WTC11 (cell line): Measurements from ENCODE around the gene CBLB. TPM values are rescaled to one million over a fixed set of nuclear protein-coding genes. Genes with fewer than 3 reads are reported as not detected.

ENCODE experiments used
- ATAC-seq: fragments of 200-7000 bp; cut with Tn5 transposase; 2 replicates; pipeline ENCODE4 v1.10.0; 2021; ENCODE audit warnings: mild to moderate bottlenecking, moderate library complexity
- CTCF ChIA-PET: fragments of 300-600 bp; sonication (Branson Sonifier 250); formaldehyde crosslinking; loops from one replicate; lab custom pipeline; 2021; ENCODE audit warnings: antibody characterized with exemption; lab: Charles Lee
- POLR2A ChIA-PET: fragments of 350-600 bp; sonication (Branson Sonifier 250); formaldehyde crosslinking; loops from one replicate; lab custom pipeline; 2021; ENCODE audit warnings: antibody characterized with exemption; lab: Charles Lee
- DNase-seq: peaks from one replicate; pipeline ENCODE4 v3.0.0; 2021; ENCODE audit warnings: low spot score
- H3K27ac Mint-ChIP-seq: 2 replicates; pipeline ENCODE4 v1.8.0; 2021; ENCODE audit warnings: mixed read lengths
- H3K27me3 Mint-ChIP-seq: 2 replicates; pipeline ENCODE4 v1.8.0; 2021; ENCODE audit warnings: low read depth, mild to moderate bottlenecking, moderate library complexity, mixed read lengths
- H3K36me3 Mint-ChIP-seq: 2 replicates; pipeline ENCODE4 v1.8.0; 2021; ENCODE audit warnings: mixed read lengths
- H3K4me1 Mint-ChIP-seq: 2 replicates; pipeline ENCODE4 v1.8.0; 2022; ENCODE audit warnings: mixed read lengths
- H3K4me3 Mint-ChIP-seq: 2 replicates; pipeline ENCODE4 v1.8.0; 2021; ENCODE audit warnings: mild to moderate bottlenecking, moderate library complexity, mixed read lengths
- H3K9me3 Mint-ChIP-seq: 2 replicates; pipeline ENCODE4 v1.8.0; 2021; ENCODE audit warnings: mixed read lengths
- CREB1 ChIP-seq: sonication (generic); formaldehyde crosslinking; IDR thresholded peaks from 2 replicates; pipeline ENCODE4 v1.8.0; 2023; ENCODE audit warnings: mild to moderate bottlenecking, missing genetic modification reagents
- ELF4 ChIP-seq: sonication (generic); formaldehyde crosslinking; IDR thresholded peaks from 2 replicates; pipeline ENCODE4 v1.8.1; 2022; ENCODE audit warnings: low read depth, mild to moderate bottlenecking, moderate library complexity, missing genetic modification reagents
- EMX1 ChIP-seq: fragments of 250-450 bp; sonication (Bioruptor Pico); IDR thresholded peaks from 2 replicates; pipeline ENCODE4 v1.8.0; 2021; ENCODE audit warnings: mild to moderate bottlenecking
- ETV6 ChIP-seq: sonication (generic); formaldehyde crosslinking; IDR thresholded peaks from 2 replicates; pipeline ENCODE4 v1.8.1; 2022; ENCODE audit warnings: mild to moderate bottlenecking, missing genetic modification reagents
- FOXK1 ChIP-seq: sonication (generic); formaldehyde crosslinking; IDR thresholded peaks from 2 replicates; pipeline ENCODE4 v1.8.0; 2022; ENCODE audit warnings: mild to moderate bottlenecking, moderate library complexity, missing genetic modification reagents
- GABPB1 ChIP-seq: sonication (generic); formaldehyde crosslinking; IDR thresholded peaks from 2 replicates; pipeline ENCODE4 v1.8.1; 2023; ENCODE audit warnings: mild to moderate bottlenecking, missing genetic modification reagents
- GRHL2 ChIP-seq: fragments of 250-450 bp; sonication (Bioruptor Pico); IDR thresholded peaks from 2 replicates; pipeline ENCODE4 v1.8.0; 2022; ENCODE audit warnings: mild to moderate bottlenecking, moderate library complexity; ENCODE audit not compliant: insufficient replicate concordance, severe bottlenecking
- PRRX2 ChIP-seq: fragments of 250-450 bp; sonication (Bioruptor Pico); IDR thresholded peaks from 2 replicates; pipeline ENCODE4 v1.8.0; 2021; ENCODE audit warnings: mild to moderate bottlenecking
- RELA ChIP-seq: sonication (generic); formaldehyde crosslinking; IDR thresholded peaks from 2 replicates; pipeline ENCODE4 v1.8.1; 2022; ENCODE audit warnings: missing genetic modification reagents, mild to moderate bottlenecking, borderline replicate concordance
- SOX15 ChIP-seq: fragments of 250-450 bp; sonication (Bioruptor Pico); IDR thresholded peaks from 2 replicates; pipeline ENCODE4 v1.9.0; 2021; ENCODE audit warnings: mild to moderate bottlenecking
- SP1 ChIP-seq: sonication (generic); formaldehyde crosslinking; conservative IDR thresholded peaks from 2 replicates; pipeline ENCODE4 v1.8.1; 2022; ENCODE audit warnings: missing genetic modification reagents
- TCF7 ChIP-seq: sonication (generic); formaldehyde crosslinking; IDR thresholded peaks from 2 replicates; pipeline ENCODE4 v1.8.0; 2022; ENCODE audit warnings: mild to moderate bottlenecking, low read depth, missing genetic modification reagents, moderate library complexity
- ZNF138 ChIP-seq: sonication (generic); formaldehyde crosslinking; conservative IDR thresholded peaks from 2 replicates; pipeline ENCODE4 v1.8.1; 2022; ENCODE audit warnings: mild to moderate bottlenecking, moderate library complexity, missing genetic modification reagents
- ZNF416 ChIP-seq: fragments of 250-450 bp; sonication (Bioruptor Pico); IDR thresholded peaks from 2 replicates; pipeline ENCODE4 v1.9.0; 2021; ENCODE audit warnings: mild to moderate bottlenecking, inconsistent platforms
- total RNA-seq: library from RNA; stranded (reverse); gene quantifications from 3 replicates; pipeline ENCODE4 v1.2.3, GENCODE V29; 2021
- TF ChIP-seq, protein P1 (sequence below): sonication (generic); formaldehyde crosslinking; IDR thresholded peaks from 2 replicates; pipeline ENCODE4 v1.8.1; 2023; ENCODE audit warnings: mild to moderate bottlenecking, moderate library complexity, missing genetic modification reagents
- TF ChIP-seq, protein P2 (sequence below): fragments of 250-450 bp; sonication (Bioruptor Pico); IDR thresholded peaks from 2 replicates; pipeline ENCODE4 v1.9.0; 2021; ENCODE audit warnings: moderate library complexity, mild to moderate bottlenecking, inconsistent platforms, borderline replicate concordance
- TF ChIP-seq, protein P3 (sequence below): fragments of 200-600 bp; IDR thresholded peaks from 2 replicates; pipeline ENCODE4 v1.8.0; 2022; ENCODE audit warnings: antibody characterized with exemption
- TF ChIP-seq, protein P4 (sequence below): sonication (generic); formaldehyde crosslinking; IDR thresholded peaks from 2 replicates; pipeline ENCODE4 v1.8.0; 2022; ENCODE audit warnings: mild to moderate bottlenecking, missing genetic modification reagents
- TF ChIP-seq, protein P5 (sequence below): sonication (generic); formaldehyde crosslinking; IDR thresholded peaks from 2 replicates; pipeline ENCODE4 v1.8.0; 2023; ENCODE audit warnings: missing genetic modification reagents
- TF ChIP-seq, protein P6 (sequence below): sonication (generic); formaldehyde crosslinking; conservative IDR thresholded peaks from 2 replicates; pipeline ENCODE4 v1.8.1; 2023; ENCODE audit warnings: mild to moderate bottlenecking, low read depth, missing genetic modification reagents, moderate library complexity

Gene CBLB
- total RNA-seq, 1 experiment from 2014 or later, result 19.8 TPM

DNA sequence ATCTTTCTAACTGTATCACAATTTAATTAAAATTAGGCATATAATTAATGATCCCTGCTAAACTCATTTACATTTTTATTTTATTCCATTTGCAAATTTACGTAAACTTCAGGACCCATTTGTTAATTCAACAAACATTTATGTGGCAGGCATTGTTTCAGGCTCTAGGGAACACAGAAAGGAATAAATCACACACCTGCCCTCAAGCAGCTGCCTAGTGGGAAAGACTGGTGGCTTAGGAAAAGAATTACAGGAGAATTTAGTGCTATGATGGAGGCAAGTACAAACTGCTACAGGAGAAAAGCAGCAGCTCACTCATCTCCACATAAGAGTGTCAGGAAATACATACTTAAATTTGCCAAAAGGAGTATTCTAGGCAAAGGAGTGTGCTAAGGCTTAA lies 11.2 kb downstream of the CBLB start (continued):
- TF ChIP-seq ZNF416, result no peak
- TF ChIP-seq, protein P1, sequence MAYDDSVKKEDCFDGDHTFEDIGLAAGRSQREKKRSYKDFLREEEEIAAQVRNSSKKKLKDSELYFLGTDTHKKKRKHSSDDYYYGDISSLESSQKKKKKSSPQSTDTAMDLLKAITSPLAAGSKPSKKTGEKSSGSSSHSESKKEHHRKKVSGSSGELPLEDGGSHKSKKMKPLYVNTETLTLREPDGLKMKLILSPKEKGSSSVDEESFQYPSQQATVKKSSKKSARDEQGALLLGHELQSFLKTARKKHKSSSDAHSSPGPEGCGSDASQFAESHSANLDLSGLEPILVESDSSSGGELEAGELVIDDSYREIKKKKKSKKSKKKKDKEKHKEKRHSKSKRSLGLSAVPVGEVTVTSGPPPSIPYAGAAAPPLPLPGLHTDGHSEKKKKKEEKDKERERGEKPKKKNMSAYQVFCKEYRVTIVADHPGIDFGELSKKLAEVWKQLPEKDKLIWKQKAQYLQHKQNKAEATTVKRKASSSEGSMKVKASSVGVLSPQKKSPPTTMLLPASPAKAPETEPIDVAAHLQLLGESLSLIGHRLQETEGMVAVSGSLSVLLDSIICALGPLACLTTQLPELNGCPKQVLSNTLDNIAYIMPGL (CRISPR knock-in tag), result no peak
- no peak for TF ChIP-seq ELF4 (CRISPR knock-in tag)

DNA sequence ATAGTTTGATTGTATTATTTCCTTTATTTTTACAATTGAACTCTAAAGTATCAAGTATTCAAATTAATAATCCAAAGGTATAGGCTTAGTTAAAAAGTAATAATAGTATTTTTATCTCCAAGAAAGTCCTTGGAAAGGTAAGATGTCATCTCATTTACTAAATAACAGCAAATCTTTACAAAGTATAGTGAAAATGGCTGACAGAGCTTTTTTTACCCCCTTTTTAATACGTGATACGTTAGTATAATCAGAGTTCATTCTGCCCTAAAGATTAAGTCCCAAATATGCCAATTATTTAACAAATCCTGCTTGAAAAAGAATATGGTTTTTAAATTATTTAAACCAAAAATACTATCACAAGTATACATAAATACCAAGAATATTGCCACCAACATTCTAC lies 12.2 kb downstream of the CBLB start:
- H3K4me3 Mint-ChIP-seq, result no peak overlapping the region
- peaks cover 15% of the 10 kb centered on the region for H3K36me3 Mint-ChIP-seq
- peaks cover 7% of the 10 kb centered on the region for H3K4me1 Mint-ChIP-seq
- no peaks in the 10 kb centered on the region for H3K9me3 Mint-ChIP-seq
- POLR2A ChIA-PET, result no interaction called here
- H3K27me3 Mint-ChIP-seq, result no peaks in the 10 kb centered on the region
- CTCF ChIA-PET, result no interaction called here
- ATAC-seq, result no peak
- DNase-seq, result no peak
- TF ChIP-seq, protein P2, sequence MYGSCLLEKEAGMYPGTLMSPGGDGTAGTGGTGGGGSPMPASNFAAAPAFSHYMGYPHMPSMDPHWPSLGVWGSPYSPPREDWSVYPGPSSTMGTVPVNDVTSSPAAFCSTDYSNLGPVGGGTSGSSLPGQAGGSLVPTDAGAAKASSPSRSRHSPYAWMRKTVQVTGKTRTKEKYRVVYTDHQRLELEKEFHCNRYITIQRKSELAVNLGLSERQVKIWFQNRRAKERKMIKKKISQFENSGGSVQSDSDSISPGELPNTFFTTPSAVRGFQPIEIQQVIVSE (CRISPR knock-in tag), result no peak
- TF ChIP-seq, protein P3, sequence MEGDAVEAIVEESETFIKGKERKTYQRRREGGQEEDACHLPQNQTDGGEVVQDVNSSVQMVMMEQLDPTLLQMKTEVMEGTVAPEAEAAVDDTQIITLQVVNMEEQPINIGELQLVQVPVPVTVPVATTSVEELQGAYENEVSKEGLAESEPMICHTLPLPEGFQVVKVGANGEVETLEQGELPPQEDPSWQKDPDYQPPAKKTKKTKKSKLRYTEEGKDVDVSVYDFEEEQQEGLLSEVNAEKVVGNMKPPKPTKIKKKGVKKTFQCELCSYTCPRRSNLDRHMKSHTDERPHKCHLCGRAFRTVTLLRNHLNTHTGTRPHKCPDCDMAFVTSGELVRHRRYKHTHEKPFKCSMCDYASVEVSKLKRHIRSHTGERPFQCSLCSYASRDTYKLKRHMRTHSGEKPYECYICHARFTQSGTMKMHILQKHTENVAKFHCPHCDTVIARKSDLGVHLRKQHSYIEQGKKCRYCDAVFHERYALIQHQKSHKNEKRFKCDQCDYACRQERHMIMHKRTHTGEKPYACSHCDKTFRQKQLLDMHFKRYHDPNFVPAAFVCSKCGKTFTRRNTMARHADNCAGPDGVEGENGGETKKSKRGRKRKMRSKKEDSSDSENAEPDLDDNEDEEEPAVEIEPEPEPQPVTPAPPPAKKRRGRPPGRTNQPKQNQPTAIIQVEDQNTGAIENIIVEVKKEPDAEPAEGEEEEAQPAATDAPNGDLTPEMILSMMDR, result no peak
- TF ChIP-seq, protein P4, sequence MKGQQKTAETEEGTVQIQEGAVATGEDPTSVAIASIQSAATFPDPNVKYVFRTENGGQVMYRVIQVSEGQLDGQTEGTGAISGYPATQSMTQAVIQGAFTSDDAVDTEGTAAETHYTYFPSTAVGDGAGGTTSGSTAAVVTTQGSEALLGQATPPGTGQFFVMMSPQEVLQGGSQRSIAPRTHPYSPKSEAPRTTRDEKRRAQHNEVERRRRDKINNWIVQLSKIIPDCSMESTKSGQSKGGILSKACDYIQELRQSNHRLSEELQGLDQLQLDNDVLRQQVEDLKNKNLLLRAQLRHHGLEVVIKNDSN (CRISPR knock-in tag), result no peak
- TF ChIP-seq ZNF138 (no peak), PRRX2 (no peak), ETV6 (CRISPR knock-in tag) (no peak), EMX1 (CRISPR knock-in tag) (no peak), SP1 (no peak), SOX15 (CRISPR knock-in tag) (no peak), GABPB1 (no peak)
- TF ChIP-seq, protein P5, sequence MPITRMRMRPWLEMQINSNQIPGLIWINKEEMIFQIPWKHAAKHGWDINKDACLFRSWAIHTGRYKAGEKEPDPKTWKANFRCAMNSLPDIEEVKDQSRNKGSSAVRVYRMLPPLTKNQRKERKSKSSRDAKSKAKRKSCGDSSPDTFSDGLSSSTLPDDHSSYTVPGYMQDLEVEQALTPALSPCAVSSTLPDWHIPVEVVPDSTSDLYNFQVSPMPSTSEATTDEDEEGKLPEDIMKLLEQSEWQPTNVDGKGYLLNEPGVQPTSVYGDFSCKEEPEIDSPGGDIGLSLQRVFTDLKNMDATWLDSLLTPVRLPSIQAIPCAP (CRISPR knock-in tag), result no peak
- TF ChIP-seq, protein P6, sequence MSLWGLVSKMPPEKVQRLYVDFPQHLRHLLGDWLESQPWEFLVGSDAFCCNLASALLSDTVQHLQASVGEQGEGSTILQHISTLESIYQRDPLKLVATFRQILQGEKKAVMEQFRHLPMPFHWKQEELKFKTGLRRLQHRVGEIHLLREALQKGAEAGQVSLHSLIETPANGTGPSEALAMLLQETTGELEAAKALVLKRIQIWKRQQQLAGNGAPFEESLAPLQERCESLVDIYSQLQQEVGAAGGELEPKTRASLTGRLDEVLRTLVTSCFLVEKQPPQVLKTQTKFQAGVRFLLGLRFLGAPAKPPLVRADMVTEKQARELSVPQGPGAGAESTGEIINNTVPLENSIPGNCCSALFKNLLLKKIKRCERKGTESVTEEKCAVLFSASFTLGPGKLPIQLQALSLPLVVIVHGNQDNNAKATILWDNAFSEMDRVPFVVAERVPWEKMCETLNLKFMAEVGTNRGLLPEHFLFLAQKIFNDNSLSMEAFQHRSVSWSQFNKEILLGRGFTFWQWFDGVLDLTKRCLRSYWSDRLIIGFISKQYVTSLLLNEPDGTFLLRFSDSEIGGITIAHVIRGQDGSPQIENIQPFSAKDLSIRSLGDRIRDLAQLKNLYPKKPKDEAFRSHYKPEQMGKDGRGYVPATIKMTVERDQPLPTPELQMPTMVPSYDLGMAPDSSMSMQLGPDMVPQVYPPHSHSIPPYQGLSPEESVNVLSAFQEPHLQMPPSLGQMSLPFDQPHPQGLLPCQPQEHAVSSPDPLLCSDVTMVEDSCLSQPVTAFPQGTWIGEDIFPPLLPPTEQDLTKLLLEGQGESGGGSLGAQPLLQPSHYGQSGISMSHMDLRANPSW (CRISPR knock-in tag), result no peak
- H3K27ac Mint-ChIP-seq, result no peak overlapping the region

DNA sequence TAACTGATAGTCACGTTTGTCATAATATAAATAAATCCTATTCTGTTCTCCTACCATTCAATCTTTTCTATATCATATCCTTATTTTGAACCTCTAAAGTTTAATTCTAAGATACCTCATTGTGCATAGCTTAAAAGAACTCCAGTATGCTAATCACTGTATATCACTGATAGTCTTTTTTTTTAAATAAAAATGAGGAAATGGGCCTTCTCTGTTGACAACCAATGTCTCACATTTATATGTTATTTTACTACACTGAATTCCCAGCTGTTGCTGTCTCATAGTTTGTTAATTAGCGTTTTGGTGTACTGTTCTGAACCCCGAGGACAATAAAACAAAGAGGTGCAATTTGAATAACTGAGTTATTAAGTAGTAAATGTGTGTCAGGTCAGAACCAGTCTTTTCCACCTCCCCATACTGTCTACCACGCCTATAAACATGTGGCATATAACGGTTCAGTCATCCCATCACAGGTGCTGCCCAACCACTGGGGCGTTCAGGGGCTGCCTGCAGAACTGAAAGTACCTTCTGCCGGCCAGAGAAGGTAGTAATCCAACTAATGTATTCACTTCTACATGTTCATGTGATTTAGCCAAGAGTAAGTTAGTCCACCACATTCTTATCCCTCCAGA lies 14.9 kb downstream of the CBLB start:
- H3K27me3 Mint-ChIP-seq, result no peaks in the 10 kb centered on the region
- H3K9me3 Mint-ChIP-seq, result no peaks in the 10 kb centered on the region
- H3K4me3 Mint-ChIP-seq, result no peak overlapping the region
- ChIA-PET CTCF (no interaction called here), POLR2A (no interaction called here)
- H3K36me3 Mint-ChIP-seq, result peaks cover 15% of the 10 kb centered on the region
- H3K27ac Mint-ChIP-seq, result no peak overlapping the region
- H3K4me1 Mint-ChIP-seq, result peaks cover 5% of the 10 kb centered on the region
- ATAC-seq, result no peak
- no peak for DNase-seq
- TF ChIP-seq, protein P6 (CRISPR knock-in tag), result no peak
- TF ChIP-seq GRHL2 (CRISPR knock-in tag), result no peak
- no peak for TF ChIP-seq RELA (CRISPR knock-in tag)
- TF ChIP-seq FOXK1 (CRISPR knock-in tag), result no peak
- TF ChIP-seq TCF7, result no peak
- TF ChIP-seq, protein P2 (CRISPR knock-in tag), result no peak
- TF ChIP-seq CREB1 (CRISPR knock-in tag), result no peak
- TF ChIP-seq GABPB1, result no peak
